GM23248 (cell line): ENCODE data around the gene TLCD4.

ENCODE experiments used
- EZH2 ChIP-seq: fragments of 200-600 bp; sonication (generic); IDR thresholded peaks from 2 replicates; pipeline ENCODE4 v1.6.1; 2018; ENCODE audit warnings: antibody characterized with exemption, mild to moderate bottlenecking; ENCODE audit not compliant: insufficient read depth, poor library complexity, severe bottlenecking
- EZH2phosphoT487 ChIP-seq: fragments of 200-600 bp; sonication (generic); IDR thresholded peaks from 2 replicates; pipeline ENCODE4 v1.6.1; 2018; ENCODE audit warnings: antibody characterized with exemption, moderate library complexity, mild to moderate bottlenecking, low read depth; ENCODE audit not compliant: insufficient read depth

DNA sequence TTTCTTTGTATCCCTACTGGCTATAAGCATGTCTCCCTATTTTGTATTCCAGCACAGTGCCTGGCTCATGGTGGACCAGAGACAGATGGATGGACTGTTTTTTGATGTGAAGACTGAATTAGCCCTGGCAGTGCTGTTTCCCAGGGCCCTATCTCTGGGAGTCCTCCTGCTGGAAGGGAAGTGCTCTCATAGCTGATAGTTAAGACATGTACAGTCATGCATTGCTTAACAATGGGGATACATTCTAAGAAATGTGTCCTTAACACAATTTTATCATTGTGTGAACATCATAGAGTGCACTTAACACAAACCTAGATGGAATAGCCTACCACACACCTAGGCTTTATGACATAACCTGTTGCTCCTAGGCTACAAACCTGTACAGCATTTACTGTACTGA lies 21.1 kb downstream of the TLCD4 start:
- TF ChIP-seq EZH2 (no peak), EZH2phosphoT487 (no peak)
